ENCODE data around the gene CLASP1. TPM values are rescaled to one million over a fixed set of nuclear protein-coding genes. Genes with fewer than 3 reads are reported as not detected.

CLASP1 gene
- total and polyA plus RNA-seq, 2 of the 8 experiments (the other 6 are each of a cell fraction or from before 2014, with no cell fraction given), result 7.3 to 53.9 TPM

DNA sequence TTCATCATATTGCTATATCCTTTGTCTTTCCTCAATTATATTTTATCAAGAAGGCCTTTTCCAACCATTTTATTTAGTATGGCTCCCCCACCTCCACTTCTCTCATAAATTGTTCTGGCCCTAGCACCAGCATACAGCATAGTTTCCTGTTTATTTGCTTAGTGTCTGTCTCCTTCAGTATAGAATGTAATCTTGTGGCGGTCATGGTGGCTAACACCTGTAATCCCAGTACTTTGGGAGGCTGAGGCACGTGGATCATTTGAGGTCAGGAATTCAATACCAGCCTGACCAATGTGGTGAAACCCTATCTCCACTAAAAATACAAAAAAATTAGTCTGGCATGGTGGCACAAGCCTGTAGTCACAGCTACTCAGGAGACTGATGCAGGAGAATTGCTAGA is 39.6 kb upstream of the CLASP1 start:
- no peak overlapping the region for H3K4me3 ChIP-seq (ENCODE audit: extremely low read depth in 1 of 4, insufficient read depth in 2 of 4, low read depth in 3 of 4, low read length in 4 of 4)
- no peaks in the 10 kb centered on the region for H3K27me3 ChIP-seq (replicated peaks in 1 of 4; ENCODE audit: control insufficient read depth in 3 of 4, extremely low read depth in 1 of 4, insufficient read depth in 3 of 4, low read length in 3 of 4)
- no peak overlapping the region for H3K9ac ChIP-seq (replicated peaks in 1 of 4; ENCODE audit: extremely low read depth in 1 of 4, low read depth in 3 of 4, low read length in 3 of 4)
- peaks cover 4 to 16% (median 12%) of the 10 kb centered on the region in 4 experiments for H3K4me1 ChIP-seq (replicated peaks in 1 of 4; ENCODE audit: control insufficient read depth in 3 of 4, insufficient read depth in 4 of 4, low read length in 3 of 4)
- H3K36me3 ChIP-seq (ENCODE audit: control insufficient read depth in 2 of 4, insufficient read depth in 4 of 4, low read length in 3 of 4), result no peaks in the 10 kb centered on the region; a peak in 1 of 8 replicates
- H3K4me2 ChIP-seq (ENCODE audit: insufficient read depth in 1 of 2, low read depth in 2 of 2, low read length in 2 of 2), result no peak overlapping the region
- no peak for FAIRE-seq
- CTCF ChIA-PET (ENCODE audit: partially characterized antibody), result interaction anchor here (0.5 to 2.5 kb wide), 5 partner anchors 11 to 372 kb away, joined by 3 to 8 read pairs (median 3); no protein-coding TSS in a partner anchor
- no peak overlapping the region for H2BK12ac ChIP-seq (ENCODE audit: low read depth, low read length)
- H2BK120ac ChIP-seq (replicated peaks; ENCODE audit: low read depth, low read length), result no peak overlapping the region
- H2BK20ac ChIP-seq (ENCODE audit: low read length), result no peak overlapping the region
- no peak overlapping the region for H3K14ac ChIP-seq (ENCODE audit: insufficient read length)
- H3K23me2 ChIP-seq (ENCODE audit: low read depth, low read length), result no peaks in the 10 kb centered on the region; the same call in 1 of the 2 replicates
- H2BK15ac ChIP-seq (ENCODE audit: low read length), result no peak overlapping the region
- no peaks in the 10 kb centered on the region for H4K20me1 ChIP-seq (replicated peaks in 1 of 2; ENCODE audit: control insufficient read depth in 1 of 2, insufficient read depth in 2 of 2, low read length in 2 of 2)
- no peak overlapping the region for H2BK5ac ChIP-seq (ENCODE audit: low read depth, low read length)
- H3K79me1 ChIP-seq (ENCODE audit: low read depth, low read length), result no peaks in the 10 kb centered on the region
- H3K9me3 ChIP-seq (ENCODE audit: insufficient read depth in 2 of 2, low read depth in 1 of 2, low read length in 1 of 2), result no peaks in the 10 kb centered on the region
- no peak for DNase-seq (ENCODE audit: low read depth in 1 of 2, low spot score in 2 of 2)
- 89% methylated on average over 2 of the region's 2 CpGs; no CpG with 5 or more reads in 1 of the 2 experiments for WGBS, 2 experiments (ENCODE audit: extremely low coverage in 1 of 2, insufficient coverage in 1 of 2, insufficient read length in 1 of 2, insufficient replicate concordance in 2 of 2, low coverage in 1 of 2, low lambda C conversion rate in 2 of 2, missing lambda C conversion rate in 1 of 2)
- no peak overlapping the region for H4K91ac ChIP-seq (replicated peaks; ENCODE audit: insufficient read length, low read length)
- no peak overlapping the region for H3K56ac ChIP-seq (replicated peaks; ENCODE audit: insufficient read length, low read depth, low read length)
- POLR2A ChIA-PET (ENCODE audit: partially characterized antibody), result interaction anchor here (1.1 to 2.6 kb wide), 3 partner anchors 10 to 158 kb away, joined by 4 to 15 read pairs (median 5); partner anchors contain the start of gene RNU4ATAC
- H4K5ac ChIP-seq (ENCODE audit: insufficient read length, low read depth, low read length), result no peak overlapping the region
- H3K23ac ChIP-seq (ENCODE audit: insufficient read length), result no peak overlapping the region
- no peak overlapping the region for H3K4ac ChIP-seq (replicated peaks; ENCODE audit: insufficient read length, low read depth, low read length)
- H2AK5ac ChIP-seq (ENCODE audit: low read depth, low read length), result no peak overlapping the region
- H4K8ac ChIP-seq (ENCODE audit: extremely low read depth, insufficient read depth, low read length), result no peak overlapping the region
- TF ChIP-seq RAD21 (IDR thresholded peaks at IDR 0.05 in 1 of 2, conservative IDR thresholded peaks at IDR 0.05 in 1 of 2; ENCODE audit: low read depth in 2 of 2, low read length in 2 of 2) (no peak), RBBP5 (IDR thresholded peaks at IDR 0.05; ENCODE audit: borderline replicate concordance, low read depth, low read length) (no peak)
- H3K27ac ChIP-seq (ENCODE audit: low read depth, low read length), result no peak overlapping the region
- H3K18ac ChIP-seq (ENCODE audit: extremely low read depth, low read length), result no peak overlapping the region
- no peak overlapping the region for H2AFZ ChIP-seq (ENCODE audit: low read length)
- peaks cover 0 to 5% of the 10 kb centered on the region in 2 experiments; a peak in 1 of 4 replicates for H3K79me2 ChIP-seq (ENCODE audit: control insufficient read depth in 1 of 2, insufficient read depth in 2 of 2, low read length in 2 of 2)

Measured in H1 (cell line).